Stimulated activated CD4-positive, alpha-beta T cell treated with anti-CD3 and anti-CD28 coated beads, TNF-alpha, amount 100 ng/mL, for 24 hours (primary cell): ENCODE measurements around the gene GDI1.

Experiments
- DNase-seq, 3 experiments: peaks; one replicate each; pipeline ENCODE4 v3.0.0-alpha.2; 2020; ENCODE audit warnings: low read depth in 3 of 3

The GDI1 gene

DNA sequence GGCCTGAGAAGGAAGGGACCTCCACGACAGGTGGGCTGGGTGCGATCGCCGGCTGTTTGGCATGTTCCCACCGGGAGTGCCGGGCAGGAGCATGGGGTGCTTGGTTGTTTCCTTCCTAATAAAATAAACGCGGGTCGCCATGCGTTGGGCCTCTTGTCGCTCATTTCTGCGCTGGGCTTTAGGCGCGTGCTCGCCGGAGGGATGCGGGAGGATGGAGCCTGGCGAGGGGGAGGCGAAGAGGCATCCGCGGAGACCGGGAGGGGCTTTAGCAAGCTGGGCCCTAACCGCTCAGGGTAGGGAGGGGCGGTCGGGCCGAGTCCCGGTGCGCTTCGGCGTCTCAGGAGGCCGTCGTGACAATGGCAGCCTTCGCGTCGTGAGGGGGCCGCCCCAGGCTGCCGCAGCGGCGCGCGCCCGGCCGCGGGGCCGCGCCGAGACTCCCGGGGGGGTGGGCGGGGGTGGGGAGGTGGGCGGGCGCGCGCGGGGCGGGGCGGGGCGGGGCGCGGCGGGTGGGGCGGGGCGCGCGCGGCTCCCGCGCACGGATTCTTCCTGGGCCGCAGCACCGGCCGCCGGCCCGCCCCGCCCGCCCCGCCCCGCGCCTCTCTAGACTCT is 476 bp upstream of the GDI1 start:
- DNase-seq, result peak in 1 of 3 experiments; percentile 36

DNA sequence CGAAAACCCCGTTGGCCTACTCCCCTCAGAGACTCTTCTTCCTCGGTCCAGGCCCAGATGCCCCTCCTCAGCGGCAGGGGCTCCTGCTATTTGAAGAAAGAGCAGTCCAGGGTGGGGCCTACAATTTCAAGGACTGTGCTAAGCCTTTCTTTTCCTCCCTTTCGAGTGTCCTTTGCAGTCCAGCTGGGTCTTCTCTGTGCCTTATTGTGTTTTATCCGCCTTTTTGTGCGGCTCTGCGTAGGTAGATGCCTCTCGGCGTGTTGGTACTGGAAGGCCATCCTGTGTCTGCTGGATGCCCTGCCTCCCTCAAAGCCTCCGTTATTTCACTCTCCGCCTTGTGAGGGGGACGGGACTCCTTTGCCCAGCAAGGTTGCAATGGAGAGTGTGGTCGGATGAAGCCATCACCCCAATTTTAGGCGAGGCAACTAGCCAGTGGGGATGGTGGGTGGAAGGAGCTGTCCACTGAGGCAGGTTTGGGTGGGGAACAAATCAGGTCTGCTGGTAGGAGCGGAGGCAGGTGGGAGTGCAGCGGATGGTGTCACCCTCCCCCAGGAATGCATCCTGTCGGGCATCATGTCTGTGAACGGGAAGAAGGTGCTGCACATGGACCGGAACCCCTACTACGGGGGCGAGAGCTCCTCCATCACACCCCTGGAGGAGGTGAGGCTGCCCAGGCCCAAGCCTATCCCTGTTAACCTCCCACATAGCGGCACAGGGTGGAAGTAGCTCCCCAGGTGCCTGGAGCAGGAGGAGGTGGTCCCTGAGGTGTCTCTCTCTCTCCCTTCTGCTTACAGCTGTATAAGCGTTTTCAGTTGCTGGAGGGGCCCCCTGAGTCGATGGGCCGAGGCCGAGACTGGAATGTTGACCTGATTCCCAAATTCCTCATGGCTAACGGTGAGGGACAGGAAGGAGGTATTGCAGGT is 1.3 kb downstream of the GDI1 start:
- DNase-seq, result no peak

DNA sequence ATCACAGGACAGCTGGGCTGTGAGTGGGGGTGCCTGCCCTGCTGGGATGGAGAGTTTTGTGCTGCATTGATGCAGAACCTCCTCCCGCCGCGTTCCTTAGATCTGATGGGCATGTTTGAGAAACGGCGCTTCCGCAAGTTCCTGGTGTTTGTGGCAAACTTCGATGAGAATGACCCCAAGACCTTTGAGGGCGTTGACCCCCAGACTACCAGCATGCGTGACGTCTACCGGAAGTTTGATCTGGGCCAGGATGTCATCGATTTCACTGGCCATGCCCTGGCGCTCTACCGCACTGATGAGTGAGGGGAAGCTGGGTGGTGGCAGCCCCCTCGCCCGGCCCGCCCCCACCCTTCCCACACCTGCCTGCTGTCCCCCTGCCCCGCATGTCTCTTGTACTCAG is 2.9 kb downstream of the GDI1 start:
- no peak for DNase-seq

DNA sequence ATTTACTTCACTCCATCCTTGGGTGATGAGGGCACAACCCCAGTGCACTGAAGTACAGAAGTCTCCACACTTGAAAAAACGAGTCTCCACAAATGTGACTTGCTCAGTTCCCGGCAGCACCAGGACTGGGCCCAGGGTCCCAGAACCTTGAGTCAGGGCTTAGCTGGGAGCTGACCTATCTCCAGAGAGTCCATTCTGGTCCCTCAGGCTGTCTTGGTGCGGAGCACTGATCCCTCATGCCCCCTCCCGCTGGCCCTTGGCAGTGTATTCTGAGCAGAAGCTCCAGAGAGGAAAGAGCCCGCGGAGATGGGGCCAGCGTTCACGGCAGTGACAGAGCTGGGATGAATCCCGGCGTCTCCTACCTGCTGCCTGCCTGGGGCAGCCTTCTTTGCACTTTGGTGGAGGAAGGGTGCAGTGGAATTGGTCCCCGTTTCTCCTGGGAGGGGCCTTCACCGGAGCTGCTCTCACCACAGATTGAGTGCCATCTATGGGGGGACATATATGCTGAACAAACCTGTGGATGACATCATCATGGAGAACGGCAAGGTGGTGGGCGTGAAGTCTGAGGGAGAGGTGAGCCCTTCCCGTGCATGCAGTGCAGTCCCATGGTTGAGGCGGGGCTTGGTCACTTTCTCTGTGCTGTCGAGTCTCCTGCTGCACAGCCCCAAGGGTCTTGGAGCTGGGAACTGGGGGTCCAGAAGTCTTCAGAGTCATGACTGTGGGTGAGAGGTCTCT is 3.8 kb downstream of the GDI1 start:
- no peak for DNase-seq

DNA sequence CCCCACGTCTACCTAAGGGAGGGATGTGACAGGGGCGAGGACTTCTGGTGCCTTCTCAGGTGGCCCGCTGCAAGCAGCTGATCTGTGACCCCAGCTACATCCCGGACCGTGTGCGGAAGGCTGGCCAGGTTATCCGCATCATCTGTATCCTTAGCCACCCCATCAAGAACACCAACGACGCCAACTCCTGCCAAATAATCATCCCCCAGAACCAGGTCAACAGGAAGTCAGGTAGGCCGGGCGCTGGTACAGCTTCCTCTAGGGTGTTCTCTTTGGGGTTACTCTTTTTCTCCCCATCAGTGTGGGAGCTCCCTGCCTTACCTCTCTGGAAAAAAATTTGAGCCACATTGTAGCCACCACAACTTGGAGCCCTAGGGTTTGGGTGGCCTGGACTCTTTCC is 4.6 kb downstream of the GDI1 start:
- no peak for DNase-seq

DNA sequence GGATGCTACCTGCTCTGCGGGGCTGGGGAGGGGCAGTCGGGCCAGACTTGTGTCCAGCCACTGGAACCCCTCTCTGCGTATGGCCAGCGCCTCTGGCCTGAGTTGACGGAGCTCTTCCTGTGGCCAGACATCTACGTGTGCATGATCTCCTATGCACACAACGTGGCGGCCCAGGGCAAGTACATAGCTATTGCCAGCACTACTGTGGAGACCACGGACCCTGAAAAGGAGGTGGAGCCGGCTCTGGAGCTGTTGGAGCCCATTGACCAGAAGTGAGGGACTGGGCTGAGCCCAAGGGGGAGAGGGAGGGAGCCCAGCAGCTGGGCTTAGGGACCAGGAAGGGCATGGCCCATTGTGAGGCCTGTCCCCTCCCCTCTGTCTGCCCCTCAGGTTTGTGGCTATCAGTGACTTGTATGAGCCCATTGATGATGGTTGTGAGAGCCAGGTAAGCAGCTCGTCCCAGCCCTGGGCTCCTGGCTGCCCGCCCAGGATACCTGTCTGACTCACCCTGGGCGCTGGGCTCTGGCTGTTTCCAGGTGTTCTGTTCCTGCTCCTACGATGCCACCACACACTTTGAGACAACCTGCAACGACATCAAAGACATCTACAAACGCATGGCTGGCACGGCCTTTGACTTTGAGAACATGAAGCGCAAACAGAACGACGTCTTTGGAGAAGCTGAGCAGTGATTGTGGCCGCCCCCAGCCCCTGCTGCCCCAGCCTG is 5.2 kb downstream of the GDI1 start:
- no peak for DNase-seq

DNA sequence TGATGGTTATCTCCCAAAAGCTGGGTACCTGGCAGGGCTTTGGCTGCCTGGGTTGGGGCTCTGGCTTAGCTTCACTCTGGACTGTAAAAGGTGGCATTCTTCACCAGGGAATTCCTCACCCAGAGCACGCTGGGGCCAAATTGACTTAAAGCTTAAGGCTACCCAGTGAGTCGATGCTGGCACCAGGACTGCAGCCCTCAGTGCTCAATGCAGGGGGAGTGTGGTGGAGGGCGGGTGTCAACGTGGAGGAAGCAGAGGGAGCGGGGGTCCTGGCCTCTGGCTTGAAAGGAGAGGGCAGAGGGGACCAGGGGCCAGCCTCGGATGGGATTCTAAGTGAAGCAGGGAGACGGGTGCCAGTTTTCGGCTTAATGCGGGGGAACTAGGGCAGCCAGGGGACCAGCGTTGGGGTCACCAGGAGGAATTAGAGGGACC is 6.5 kb downstream of the GDI1 start:
- no peak for DNase-seq

DNA sequence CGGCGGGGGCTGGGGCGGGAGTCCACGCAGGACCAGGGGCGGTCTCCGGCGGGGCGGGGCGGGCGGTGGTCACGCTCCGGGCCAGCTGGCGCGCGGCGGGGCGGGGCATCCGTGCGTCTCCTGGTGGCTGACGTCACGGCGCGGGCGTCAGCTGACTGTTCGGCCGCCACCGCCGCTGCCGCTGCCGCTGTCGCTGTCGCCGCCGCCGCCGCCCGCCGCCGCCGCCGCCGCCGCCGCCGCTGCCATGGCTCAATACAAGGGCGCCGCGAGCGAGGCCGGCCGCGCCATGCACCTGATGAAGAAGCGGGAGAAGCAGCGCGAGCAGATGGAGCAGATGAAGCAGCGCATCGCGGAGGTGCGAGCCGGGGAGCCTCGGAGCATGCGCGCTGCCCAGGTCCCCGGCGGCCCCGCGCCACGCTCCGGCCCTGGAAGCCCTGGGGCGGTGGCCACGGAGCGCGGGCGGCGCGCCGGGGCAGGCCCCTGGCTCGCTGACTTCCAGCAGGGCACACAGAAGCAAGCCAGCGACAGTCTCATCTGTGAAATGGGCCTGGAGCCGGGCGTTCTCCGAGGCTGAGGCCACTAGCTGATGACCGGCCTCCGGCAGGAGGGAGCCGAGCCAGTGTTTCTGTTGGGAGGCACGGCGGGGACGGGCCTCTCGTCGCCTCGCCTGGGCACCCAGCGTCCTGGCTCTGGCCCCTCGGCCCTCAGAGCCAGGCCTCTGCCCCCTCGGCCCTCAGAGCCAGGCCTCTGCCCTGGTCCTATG is 7.2 kb downstream of the GDI1 start, which contains the start of gene FAM50A:
TSS of gene FAM50A (plus strand) at position 150 of the 763 bp plus-strand sequence. CDS start at position 245, 95 bp downstream.
- DNase-seq, result peak; percentile 32 to 72 (median 55)

DNA sequence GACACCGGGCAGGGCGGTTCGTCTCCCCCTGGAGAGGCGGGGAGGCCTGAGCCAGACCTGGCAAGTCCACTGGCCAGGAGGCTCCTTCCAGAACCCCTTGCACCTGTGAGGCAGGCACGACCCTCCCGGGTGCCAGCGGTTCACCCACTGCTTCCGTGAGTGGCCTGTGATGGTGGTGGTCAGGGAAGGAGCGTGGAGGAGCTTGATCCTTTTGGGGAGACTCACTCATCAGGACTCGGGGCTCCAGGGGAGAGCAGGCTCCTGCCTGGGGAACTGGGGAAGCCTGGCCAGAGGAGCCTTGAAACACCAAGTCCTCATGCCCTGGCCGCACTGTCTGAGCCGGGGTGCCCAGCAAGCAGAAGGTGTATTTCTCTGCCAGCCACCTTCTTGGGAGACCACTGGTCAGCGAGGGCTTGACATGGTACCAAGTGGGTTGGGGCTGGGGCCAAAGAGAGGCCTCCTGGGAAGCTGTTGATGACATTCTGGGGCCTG is 7.8 kb downstream of the GDI1 start:
- DNase-seq, result no peak

DNA sequence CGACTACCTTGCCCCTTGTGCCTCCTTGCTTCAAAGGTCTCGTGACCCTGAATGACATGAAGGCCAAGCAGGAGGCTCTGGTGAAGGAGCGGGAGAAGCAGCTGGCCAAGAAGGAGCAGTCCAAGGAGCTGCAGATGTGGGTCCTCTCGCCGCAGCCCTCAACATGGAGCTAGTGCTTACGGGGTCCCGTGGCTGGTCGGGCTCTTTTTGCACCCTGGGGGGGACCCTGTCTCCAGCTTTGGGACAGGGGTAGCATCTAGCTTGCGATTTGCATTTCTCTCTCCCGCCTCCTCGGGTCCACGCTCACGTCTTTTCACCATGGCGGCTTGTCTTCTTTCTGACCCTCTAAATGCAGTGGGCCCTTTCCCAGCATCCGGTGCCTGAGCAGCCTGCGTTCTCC is 8.8 kb downstream of the GDI1 start:
- DNase-seq, result no peak

DNA sequence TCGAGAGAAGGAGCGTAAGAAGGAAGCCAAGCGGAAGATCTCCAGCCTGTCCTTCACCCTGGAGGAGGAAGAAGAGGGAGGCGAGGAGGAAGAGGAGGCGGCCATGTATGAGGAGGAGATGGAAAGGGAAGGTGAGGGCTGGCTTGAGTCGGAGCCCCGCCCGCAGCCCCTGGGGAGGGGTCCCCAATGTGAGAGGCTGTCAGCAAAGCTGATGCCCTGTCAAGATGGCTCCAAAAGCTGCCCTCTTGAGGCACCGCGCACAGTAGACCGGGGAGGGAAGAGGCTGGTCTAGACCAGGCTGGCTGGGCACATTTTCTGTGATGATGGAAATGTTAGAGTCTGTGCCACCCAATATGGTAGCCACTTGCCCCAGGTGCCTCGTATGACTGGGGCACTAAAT is 9.5 kb downstream of the GDI1 start:
- no peak for DNase-seq

DNA sequence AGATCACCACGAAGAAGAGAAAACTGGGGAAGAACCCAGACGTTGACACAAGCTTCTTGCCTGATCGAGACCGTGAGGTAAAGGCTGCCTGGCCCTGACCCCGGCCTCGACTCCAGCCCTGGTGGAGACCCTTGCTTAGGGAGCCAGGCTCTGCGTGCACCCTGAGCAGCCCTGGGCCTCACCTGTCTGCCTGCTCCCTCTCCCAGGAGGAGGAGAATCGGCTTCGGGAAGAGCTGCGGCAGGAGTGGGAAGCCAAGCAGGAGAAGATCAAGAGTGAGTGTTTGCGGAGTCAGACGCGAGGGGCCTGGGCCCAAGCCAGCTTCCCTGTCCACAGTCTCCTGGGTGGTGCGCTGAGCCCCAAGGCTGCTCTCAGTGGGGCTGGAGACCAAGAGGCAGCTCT is 11.5 kb downstream of the GDI1 start:
- DNase-seq, result no peak

DNA sequence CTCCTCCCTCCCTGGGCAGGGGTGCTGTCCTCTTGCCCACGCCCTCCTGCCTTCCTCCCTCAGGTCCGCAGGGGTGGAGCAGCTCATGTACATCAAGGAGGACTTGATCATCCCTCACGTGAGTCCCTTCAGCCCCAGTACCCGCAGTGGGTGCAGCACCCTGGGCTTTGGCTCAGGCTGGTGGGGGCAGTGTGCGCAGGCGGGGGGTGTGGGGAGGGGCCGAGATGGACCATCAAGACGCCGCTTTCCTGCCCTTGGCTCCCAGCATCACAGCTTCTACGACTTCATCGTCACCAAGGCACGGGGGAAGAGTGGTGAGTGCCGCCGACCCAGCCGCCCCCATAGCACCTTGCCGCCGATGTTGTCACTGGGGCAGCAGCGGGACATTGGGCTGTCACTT is 12.7 kb downstream of the GDI1 start:
- no peak for DNase-seq

DNA sequence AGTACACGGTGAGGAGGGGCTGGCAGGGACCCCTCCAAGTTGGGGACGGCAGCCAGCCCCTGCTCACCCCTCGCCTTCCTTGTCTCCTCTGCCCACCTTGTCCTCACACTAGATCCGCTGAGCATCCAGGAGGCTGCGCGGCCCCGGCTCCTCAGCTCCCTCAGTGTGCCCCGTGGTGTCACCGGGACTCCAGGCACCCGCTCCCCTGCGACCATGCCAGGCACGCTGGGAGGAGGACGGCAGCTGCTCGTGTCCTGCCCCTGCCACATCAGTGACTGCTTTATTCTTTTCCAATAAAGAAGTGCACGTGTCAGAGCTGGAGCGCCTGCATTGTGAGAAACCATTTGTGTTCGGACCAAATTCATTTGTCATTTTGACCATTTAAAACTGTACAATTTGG is 13.4 kb downstream of the GDI1 start:
- no peak for DNase-seq

DNA sequence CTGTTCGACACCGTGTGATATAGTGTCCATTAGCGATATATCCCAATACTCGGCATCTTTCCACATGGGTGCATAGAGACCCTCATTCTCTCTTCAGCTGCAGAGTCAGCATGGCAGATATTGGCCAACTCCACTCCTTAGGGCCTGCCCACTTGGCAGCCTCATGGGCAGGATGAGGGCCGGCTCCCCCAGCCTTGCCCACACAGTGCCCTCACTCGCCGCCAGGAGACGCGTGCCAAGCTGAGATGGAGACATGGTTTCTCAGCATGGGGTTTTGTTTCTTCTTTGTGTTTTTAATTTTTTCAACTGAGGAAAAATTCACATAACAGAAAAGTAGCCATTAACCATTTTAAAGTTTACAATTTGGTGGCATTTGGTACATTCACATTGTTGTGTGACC is 15.9 kb downstream of the GDI1 start:
- DNase-seq, result no peak

DNA sequence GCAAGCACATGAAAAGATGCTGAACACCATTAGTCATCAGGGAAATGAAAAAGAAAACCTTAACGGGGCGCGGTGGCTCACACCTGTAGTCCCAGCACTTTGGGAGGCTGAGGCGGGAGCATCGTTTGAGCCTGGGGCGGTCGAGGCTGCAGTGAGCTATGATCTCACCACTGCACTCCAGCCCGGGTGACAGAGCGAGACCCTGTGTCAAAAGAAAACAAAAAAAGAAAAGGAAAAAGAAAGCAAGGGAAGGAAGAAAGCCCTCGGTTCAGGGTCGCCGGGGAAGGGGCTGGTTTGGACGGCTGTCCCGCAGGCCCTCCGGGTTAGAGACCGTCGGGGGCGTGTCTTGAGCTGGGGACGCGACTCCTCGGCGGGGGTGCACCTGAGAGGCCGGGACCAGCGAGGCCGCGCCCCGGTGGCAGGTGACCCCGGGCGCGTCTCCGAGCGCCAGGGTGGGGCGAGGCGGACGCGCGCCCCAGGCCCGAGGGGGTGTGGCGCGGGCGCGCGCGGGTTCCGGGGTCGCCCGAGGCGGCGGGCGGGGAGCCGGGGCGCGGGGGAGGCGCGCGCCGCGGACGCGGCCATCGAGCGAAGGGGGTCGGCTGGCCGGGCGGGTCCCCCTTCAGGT is 20.6 kb downstream of the GDI1 start:
- peak in 1 of 3 experiments; percentile 37 for DNase-seq

DNA sequence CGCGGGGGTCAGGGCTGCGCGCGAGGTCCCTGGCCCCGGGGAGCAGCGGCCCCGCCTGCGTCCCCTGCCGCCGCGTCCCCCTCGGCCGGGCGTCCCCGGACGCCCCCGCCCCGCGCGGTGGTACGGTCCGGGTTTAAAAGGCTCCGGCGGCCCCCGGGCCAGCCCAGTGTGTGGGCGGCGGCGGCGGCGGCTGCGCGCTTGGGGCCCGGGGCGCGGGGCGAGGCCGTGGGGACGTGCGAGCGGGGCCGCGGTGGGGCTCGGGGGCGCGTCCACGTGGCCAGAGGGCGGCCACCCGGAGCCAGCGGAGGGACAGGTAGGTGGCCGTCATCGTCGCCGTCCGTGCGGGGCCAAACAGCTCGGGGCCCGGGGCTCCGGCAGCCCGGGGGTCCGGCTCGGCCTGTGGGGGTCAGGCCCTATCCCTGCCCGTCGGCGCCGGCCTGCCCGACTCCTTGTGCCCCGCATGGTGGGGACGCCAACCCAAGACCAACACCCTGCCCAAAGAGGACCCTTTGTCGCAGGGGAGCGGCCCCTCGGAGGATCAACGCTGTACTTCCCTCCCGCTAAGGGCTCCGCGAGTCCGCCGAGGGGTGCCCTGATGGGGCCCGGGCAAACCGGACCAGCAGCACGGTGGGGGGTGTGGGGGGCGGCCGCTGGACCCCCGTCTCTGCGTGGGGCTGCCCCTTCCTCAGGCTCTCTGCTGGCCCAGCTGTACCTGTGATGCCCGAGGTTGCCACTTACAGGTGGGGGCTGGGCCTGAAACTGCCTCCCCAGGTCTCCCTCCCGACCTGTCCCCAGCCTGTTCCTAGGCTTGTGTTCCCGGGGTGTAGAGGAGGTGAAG is 21.4 kb downstream of the GDI1 start, which contains the start of gene PLXNA3:
TSS of gene PLXNA3 (plus strand) at position 166 of the 838 bp plus-strand sequence. CDS start 1,903 bp downstream, outside the sequence.
- DNase-seq, result peak in 2 of 3 experiments; percentile 33 to 50

DNA sequence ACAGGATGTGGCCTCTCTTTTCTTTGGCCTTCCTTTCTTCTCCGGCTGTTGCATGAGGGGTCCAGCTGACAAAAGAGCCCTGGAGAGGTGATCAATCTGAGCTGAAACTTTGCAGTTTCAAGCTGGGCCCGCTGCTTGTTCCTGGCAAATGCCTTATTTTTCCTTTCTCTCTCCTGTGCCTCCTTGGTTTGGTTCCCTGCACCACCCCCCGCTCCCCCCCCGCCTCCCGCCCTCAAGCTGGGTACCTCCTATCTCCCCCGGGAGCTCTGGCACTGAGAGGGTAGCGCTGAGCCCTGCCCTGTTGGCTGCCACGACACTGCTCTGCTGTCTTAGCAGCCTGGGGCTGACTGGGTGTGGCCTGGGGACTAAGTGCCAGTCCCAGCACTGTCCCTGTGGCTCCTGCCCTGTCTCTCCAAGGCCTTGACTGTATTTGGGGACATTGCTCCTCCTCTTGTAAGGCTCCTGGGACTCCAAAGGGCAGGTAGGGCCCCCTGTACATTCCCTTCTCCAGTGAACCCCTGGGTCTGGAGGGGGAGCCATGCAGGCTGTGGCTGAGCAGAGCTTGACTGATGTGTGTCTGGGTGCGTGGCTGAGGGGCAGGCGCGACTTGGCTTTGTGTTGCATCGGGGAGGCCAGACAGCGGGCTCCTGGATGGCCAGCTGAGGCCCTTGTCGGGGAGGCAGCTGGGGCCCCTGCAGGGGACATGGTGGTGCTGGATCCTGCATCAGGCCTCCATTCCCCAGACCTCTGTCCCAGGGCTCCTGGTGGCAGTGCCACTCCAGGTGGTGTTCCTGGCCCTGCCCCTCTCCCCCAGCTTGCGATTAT is 22.2 kb downstream of the GDI1 start:
- DNase-seq, result no peak
